Peyer's patch (tissue), 4 donors: ENCODE measurements around the gene RAE1.

Experiments
- CTCF ChIP-seq, 6 experiments: fragments of 450-650 bp in 4 of 6; fragments of 200-600 bp in 2 of 6; sonication (generic) in 1 of 6; IDR thresholded peaks; one replicate each; pipeline ENCODE4 v1.5.1; 2017 to 2019; ENCODE audit warnings: antibody characterized with exemption in 6 of 6, mild to moderate bottlenecking in 3 of 6, moderate library complexity in 1 of 6
- POLR2A ChIP-seq, 2 donors: fragments of 450-650 bp; IDR thresholded peaks; one replicate each; pipeline ENCODE4 v1.5.1; 2017; ENCODE audit warnings: antibody characterized with exemption in 2 of 2, mild to moderate bottlenecking in 2 of 2, moderate library complexity in 2 of 2

- no peak for TF ChIP-seq CTCF (IDR thresholded peaks at IDR 0.05)
- no peak for TF ChIP-seq POLR2A (IDR thresholded peaks at IDR 0.05)
Observed at GRCh38 chr20:57341663-57342062, 9.4 kb upstream of the RAE1 start.
